DOHH2 (cell line): ENCODE measurements around the gene ATAD3B.

Experiments used
- EZH2phosphoT487 ChIP-seq: fragments of 200-600 bp; sonication (generic); IDR thresholded peaks from 2 replicates; pipeline ENCODE4 v1.6.1; 2017; ENCODE audit warnings: borderline replicate concordance, mild to moderate bottlenecking, antibody characterized with exemption, low read length, moderate library complexity, mixed read lengths
- TF ChIP-seq, protein P1 (sequence below): fragments of 200-600 bp; sonication (generic); IDR thresholded peaks from one replicate; pipeline ENCODE4 v1.5.1; 2014; ENCODE audit warnings: antibody characterized with exemption, mild to moderate bottlenecking, low read depth, low read length; ENCODE audit not compliant: poor library complexity, severe bottlenecking

DNA sequence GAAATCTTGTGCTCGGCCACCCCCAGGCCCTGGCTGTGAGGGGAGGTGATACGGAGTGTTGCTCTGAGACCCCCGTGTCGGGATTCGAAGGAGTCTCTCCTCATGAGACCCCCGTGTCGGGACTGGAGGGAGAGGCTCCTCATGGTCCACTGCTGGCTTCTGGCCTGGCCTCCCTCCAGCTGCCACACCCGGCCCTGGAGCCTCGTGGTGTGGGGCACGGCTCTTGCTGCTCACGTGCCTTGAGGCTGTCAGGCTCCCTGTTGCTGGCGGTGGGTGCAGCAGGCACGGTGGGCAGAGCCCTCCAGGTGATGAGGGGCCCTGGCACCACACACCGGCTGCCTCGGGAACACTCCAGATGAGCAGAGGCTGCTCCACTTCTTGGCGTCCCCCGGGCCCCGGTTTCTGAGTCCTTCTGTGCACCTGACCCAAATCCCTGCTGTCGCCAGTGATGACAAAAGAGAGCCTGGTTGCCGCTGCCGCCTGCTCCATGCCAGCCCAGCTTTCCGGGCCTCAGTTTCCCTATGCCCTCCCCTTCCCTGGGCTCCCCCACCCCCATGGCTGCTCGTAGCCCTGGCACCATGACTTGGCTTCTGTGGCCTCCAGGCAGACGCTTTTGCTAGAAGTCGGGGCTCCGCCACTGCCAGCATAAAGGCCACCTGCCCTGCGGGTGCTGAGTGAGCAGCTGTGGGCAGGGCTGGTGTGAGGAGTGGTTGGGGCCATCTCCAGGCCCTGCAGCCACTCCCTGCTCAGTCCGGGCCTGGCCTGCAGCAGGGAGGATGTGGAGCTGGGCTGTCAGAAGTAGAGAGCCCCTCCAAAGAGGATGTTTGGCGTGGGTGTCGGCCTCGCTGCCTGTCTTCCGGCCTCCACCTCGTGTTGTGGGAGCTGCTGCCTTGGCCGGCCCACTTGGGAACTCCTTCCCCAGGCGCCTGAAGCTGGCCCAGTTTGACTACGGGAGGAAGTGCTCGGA, 57.0 kb downstream of the ATAD3B start:
- TF ChIP-seq, protein P1, sequence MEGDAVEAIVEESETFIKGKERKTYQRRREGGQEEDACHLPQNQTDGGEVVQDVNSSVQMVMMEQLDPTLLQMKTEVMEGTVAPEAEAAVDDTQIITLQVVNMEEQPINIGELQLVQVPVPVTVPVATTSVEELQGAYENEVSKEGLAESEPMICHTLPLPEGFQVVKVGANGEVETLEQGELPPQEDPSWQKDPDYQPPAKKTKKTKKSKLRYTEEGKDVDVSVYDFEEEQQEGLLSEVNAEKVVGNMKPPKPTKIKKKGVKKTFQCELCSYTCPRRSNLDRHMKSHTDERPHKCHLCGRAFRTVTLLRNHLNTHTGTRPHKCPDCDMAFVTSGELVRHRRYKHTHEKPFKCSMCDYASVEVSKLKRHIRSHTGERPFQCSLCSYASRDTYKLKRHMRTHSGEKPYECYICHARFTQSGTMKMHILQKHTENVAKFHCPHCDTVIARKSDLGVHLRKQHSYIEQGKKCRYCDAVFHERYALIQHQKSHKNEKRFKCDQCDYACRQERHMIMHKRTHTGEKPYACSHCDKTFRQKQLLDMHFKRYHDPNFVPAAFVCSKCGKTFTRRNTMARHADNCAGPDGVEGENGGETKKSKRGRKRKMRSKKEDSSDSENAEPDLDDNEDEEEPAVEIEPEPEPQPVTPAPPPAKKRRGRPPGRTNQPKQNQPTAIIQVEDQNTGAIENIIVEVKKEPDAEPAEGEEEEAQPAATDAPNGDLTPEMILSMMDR = no peak
- TF ChIP-seq EZH2phosphoT487 = no peak
